ENCODE data around the gene EEF1AKMT1.

EEF1AKMT1 gene, protein sequence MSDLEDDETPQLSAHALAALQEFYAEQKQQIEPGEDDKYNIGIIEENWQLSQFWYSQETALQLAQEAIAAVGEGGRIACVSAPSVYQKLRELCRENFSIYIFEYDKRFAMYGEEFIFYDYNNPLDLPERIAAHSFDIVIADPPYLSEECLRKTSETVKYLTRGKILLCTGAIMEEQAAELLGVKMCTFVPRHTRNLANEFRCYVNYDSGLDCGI

DNA sequence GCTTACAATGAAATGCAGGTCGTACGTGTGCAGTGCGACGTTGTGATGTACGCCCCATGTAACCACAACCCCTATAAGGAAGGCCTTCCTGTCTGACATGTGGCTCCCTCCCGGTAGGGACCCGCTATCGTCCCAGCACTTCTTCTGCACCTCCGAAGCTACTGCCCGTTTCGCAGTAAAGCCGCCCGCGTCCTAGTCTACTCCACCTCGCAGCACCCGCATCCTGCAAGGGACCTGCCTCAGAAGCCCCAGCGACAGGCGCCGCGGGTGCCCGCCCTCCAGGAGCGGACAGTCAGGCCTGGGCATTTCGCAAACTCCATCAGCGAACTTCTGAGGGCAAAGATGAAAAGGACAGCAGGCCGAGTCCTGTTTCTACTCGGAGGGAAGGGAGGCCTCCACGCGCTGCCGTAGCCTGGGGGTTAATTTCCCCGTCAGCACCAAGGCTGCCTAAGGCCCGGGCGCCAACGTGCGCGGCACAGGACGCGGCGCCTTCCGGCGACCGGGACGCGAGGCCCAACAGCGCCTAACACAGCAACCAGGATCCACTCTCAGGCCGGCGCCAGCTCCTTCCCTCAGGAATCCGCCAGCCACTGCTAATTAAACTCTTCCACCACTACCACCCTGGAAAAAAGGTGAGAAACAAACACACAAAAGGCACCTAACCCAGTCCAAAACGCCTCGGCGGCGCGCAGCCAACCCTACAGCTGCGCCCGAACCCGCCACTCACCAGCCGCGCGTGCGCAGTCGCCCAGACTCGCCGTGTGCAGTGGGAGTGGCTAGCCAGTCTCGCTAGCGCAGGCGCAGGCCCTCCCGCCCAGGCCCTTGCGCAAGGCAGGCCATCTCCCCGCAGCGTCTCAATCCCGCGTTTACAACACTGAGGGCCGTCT lies at the start of gene EEF1AKMT1:
EEF1AKMT1 (minus strand) TSS at position 768 of the 887 bp plus-strand sequence. CDS start 16,363 bp downstream, outside the sequence.
- H3K36me3 ChIP-seq (ENCODE audit: control insufficient read depth, insufficient read depth, low read length): 0 out of 2 replicates have a peak, but pooled peaks cover 6% of the 10 kb centered on the region
- peaks cover 9% of the 10 kb centered on the region for H3K4me1 ChIP-seq (ENCODE audit: control insufficient read depth, insufficient read depth, low read length)
- no peaks in the 10 kb centered on the region for H3K27me3 ChIP-seq (ENCODE audit: control insufficient read depth, insufficient read depth, low read length)
- peak within 1 kb of the TSS; percentile 83 for H3K9ac ChIP-seq (ENCODE audit: low read length)
- 0 out of 2 replicates have a peak, but pooled peaks cover 3% of the 10 kb centered on the region for H3K9me3 ChIP-seq (ENCODE audit: control insufficient read depth, insufficient read depth, low read depth, low read length)
- peak within 1 kb of the TSS; percentile 81; the same call in 1 of the 2 replicates for H3K27ac ChIP-seq (ENCODE audit: low read depth, low read length)
- peak within 1 kb of the TSS; percentile 69 for H3K4me3 ChIP-seq (ENCODE audit: low read depth, low read length)

DNA sequence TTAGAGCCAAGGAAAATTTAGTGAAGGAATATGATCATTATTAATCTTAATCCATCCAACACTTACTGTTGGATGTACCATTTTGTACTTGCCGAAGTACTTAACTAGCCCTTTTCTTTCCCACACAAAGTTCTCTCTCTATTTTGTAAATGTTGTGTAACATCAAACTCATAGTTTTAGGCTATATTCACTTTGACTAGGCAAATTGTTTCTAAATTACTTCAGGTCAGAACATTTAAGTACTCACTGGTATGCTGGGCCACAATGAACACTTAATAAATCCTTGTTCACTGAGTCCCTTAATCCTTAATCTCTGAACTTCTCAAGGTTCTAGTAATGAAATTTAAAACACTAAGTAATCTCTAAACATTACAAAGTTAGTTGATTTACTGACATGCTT lies 49.3 kb upstream of the EEF1AKMT1 start:
- H3K27ac ChIP-seq (ENCODE audit: low read depth, low read length): no peak overlapping the region

DNA sequence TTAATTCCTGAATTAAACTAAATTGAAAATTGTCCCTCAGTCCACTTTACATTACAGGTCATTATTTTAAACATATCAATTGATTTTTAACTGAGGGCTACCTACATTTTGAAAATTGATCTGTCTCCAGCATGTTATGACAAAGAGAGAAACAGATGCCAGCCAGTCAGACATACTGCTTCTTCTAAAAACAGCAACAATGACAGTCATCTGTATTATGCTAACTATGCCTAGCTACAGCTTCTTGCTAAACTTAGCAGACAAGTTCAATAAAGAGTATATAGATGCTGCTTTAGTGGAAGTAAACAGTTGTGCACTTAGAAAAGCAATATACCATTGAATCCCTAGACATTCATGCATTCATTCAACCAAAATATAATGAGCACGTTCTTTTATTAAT lies 48.6 kb upstream of the EEF1AKMT1 start:
- no peak overlapping the region for H3K4me3 ChIP-seq (ENCODE audit: low read depth, low read length)
- H3K4me1 ChIP-seq (ENCODE audit: control insufficient read depth, insufficient read depth, low read length): no peaks in the 10 kb centered on the region
- H3K9ac ChIP-seq (ENCODE audit: low read length): no peak overlapping the region
- peaks cover 8% of the 10 kb centered on the region for H3K36me3 ChIP-seq (ENCODE audit: control insufficient read depth, insufficient read depth, low read length)
- H3K27ac ChIP-seq (ENCODE audit: low read depth, low read length): no peak overlapping the region
- H3K9me3 ChIP-seq (ENCODE audit: control insufficient read depth, insufficient read depth, low read depth, low read length): no peaks in the 10 kb centered on the region
- H3K27me3 ChIP-seq (ENCODE audit: control insufficient read depth, insufficient read depth, low read length): no peaks in the 10 kb centered on the region

More for the DNA sequence above, 49.3 kb upstream of the EEF1AKMT1 start:
- no peaks in the 10 kb centered on the region for H3K27me3 ChIP-seq (ENCODE audit: control insufficient read depth, insufficient read depth, low read length)
- peaks cover 8% of the 10 kb centered on the region for H3K36me3 ChIP-seq (ENCODE audit: control insufficient read depth, insufficient read depth, low read length)
- H3K9ac ChIP-seq (ENCODE audit: low read length): no peak overlapping the region
- H3K4me1 ChIP-seq (ENCODE audit: control insufficient read depth, insufficient read depth, low read length): no peaks in the 10 kb centered on the region
- H3K9me3 ChIP-seq (ENCODE audit: control insufficient read depth, insufficient read depth, low read depth, low read length): no peaks in the 10 kb centered on the region
- no peak overlapping the region for H3K4me3 ChIP-seq (ENCODE audit: low read depth, low read length)

DNA sequence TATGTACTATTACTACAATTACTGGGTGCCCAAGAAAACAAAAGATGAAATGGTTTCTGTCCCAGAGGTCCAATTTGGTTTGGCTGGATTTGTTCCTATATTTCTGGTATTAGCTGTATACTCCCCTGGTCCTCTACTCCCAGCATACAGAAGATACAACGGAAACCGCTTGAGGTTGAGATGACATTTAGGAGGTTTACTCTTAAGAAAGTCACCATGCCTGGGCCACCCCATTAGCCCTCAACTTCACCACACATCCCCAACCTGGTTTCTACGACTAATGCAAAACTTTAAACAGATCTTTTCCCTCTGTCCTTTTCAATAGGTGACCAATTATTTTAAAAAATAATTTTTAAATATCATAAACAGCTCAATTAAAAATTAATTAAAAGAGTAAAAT lies 46.0 kb upstream of the EEF1AKMT1 start:
- H3K36me3 ChIP-seq (ENCODE audit: control insufficient read depth, insufficient read depth, low read length): peaks cover 8% of the 10 kb centered on the region
- no peak overlapping the region for H3K9ac ChIP-seq (ENCODE audit: low read length)
- H3K27me3 ChIP-seq (ENCODE audit: control insufficient read depth, insufficient read depth, low read length): no peaks in the 10 kb centered on the region
- H3K27ac ChIP-seq (ENCODE audit: low read depth, low read length): no peak overlapping the region
- no peaks in the 10 kb centered on the region for H3K9me3 ChIP-seq (ENCODE audit: control insufficient read depth, insufficient read depth, low read depth, low read length)
- H3K4me3 ChIP-seq (ENCODE audit: low read depth, low read length): no peak overlapping the region
- H3K4me1 ChIP-seq (ENCODE audit: control insufficient read depth, insufficient read depth, low read length): no peaks in the 10 kb centered on the region

DNA sequence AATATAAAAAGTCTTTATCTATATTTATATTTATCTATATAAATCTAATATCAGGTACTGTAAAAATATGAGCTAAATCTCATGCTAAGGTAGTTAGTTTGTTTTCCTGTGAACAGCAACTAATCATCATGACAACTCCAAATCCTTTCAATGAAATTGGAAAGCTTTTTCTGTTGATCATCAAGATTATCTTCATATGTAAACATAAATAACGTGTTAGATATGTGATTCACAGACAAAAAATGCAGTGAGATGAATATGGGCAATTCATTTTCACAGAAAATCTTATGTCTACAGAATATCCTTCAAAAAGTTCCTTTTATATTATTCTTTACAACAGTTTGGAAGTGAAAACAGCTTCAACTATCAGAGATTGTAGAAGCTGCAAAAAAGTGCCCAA lies 41.7 kb upstream of the EEF1AKMT1 start:
- Histone ChIP-seq H3K4me3 (ENCODE audit: low read depth, low read length) (no peak overlapping the region), H3K4me1 (ENCODE audit: control insufficient read depth, insufficient read depth, low read length) (no peaks in the 10 kb centered on the region), H3K27me3 (ENCODE audit: control insufficient read depth, insufficient read depth, low read length) (no peaks in the 10 kb centered on the region), H3K9me3 (ENCODE audit: control insufficient read depth, insufficient read depth, low read depth, low read length) (no peaks in the 10 kb centered on the region), H3K27ac (ENCODE audit: low read depth, low read length) (no peak overlapping the region), H3K9ac (ENCODE audit: low read length) (no peak overlapping the region), H3K36me3 (ENCODE audit: control insufficient read depth, insufficient read depth, low read length) (peaks cover 4% of the 10 kb centered on the region; the same call in 1 of the 2 replicates)

DNA sequence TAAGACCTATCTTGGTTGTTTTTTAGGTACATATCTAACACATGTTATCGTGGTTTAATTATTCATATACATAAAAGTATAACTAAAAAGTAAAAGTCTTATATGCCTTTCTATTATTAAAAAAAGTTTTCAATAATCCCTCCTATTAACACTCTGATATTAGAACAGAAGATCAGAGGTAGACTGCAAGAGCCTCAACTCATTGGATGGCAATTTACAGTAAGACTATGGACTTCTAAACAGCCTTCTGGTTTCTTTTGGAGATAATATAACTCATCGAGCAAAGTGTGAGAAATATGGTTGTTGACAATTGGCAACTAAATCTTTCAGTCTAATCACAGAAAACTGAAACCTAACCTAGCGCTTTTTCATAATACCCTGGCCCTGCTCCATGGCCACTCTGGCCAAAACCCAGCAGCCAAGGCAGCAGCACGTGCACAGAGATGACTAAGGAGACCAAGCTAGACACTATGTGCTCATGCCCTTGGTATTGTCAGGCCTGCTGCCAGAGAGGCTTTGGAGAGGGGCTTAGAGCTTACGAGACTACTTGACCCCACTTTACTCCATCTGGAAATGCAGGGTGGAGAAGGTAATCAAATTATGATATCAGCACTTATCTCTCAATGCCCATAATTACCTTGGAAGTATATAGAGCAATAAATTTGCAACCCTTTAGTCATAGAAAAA lies 40.6 kb upstream of the EEF1AKMT1 start:
- Histone ChIP-seq H3K4me3 (ENCODE audit: low read depth, low read length) (no peak overlapping the region), H3K27ac (ENCODE audit: low read depth, low read length) (no peak overlapping the region), H3K9me3 (ENCODE audit: control insufficient read depth, insufficient read depth, low read depth, low read length) (no peaks in the 10 kb centered on the region), H3K27me3 (ENCODE audit: control insufficient read depth, insufficient read depth, low read length) (no peaks in the 10 kb centered on the region), H3K4me1 (ENCODE audit: control insufficient read depth, insufficient read depth, low read length) (no peaks in the 10 kb centered on the region), H3K9ac (ENCODE audit: low read length) (no peak overlapping the region), H3K36me3 (ENCODE audit: control insufficient read depth, insufficient read depth, low read length) (peaks cover 9% of the 10 kb centered on the region)

DNA sequence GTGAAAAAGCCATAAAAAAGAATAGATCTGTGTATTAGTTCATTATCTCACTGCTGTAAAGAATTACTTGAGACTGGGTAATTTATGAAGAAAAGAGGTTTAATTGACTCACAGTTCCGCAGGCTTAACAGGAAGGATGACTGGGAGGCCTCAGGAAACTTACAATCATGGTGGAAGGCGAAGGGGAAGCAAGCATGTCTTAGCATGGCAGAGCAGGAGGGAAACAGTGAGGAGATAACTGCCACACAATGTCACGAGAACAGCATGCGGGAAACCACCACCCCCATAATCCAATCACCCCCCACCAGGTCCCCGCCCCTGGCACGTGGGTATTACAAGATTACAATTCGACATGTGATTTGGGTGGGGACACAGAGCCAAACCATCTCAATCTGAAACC lies 39.1 kb upstream of the EEF1AKMT1 start:
- H3K9me3 ChIP-seq (ENCODE audit: control insufficient read depth, insufficient read depth, low read depth, low read length): no peaks in the 10 kb centered on the region
- no peak overlapping the region for H3K27ac ChIP-seq (ENCODE audit: low read depth, low read length)
- no peak overlapping the region for H3K4me3 ChIP-seq (ENCODE audit: low read depth, low read length)
- peaks cover 24% of the 10 kb centered on the region for H3K36me3 ChIP-seq (ENCODE audit: control insufficient read depth, insufficient read depth, low read length)
- H3K27me3 ChIP-seq (ENCODE audit: control insufficient read depth, insufficient read depth, low read length): no peaks in the 10 kb centered on the region
- H3K9ac ChIP-seq (ENCODE audit: low read length): no peak overlapping the region
- no peaks in the 10 kb centered on the region for H3K4me1 ChIP-seq (ENCODE audit: control insufficient read depth, insufficient read depth, low read length)

DNA sequence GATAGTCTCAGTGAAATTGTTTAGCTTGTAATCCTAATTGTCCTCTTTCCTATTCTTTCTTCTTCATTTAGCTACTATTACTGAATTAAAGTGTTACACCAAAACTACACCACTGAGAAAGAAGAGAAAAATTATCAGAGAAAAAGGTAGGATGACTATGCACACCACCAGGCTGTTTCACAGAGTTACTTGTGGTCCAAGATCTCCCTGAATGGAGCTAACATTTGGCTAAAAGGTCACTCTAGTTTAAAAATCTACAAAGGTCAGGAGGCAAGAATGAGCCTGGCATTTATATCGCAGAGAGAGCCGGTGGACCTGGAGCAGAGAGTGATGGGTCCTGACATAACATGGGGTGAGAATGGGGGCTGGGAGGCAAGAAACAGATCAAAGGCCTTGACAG lies 37.0 kb upstream of the EEF1AKMT1 start:
- Histone ChIP-seq H3K4me3 (ENCODE audit: low read depth, low read length) (no peak overlapping the region), H3K9ac (ENCODE audit: low read length) (no peak overlapping the region), H3K27me3 (ENCODE audit: control insufficient read depth, insufficient read depth, low read length) (no peaks in the 10 kb centered on the region), H3K9me3 (ENCODE audit: control insufficient read depth, insufficient read depth, low read depth, low read length) (no peaks in the 10 kb centered on the region), H3K27ac (ENCODE audit: low read depth, low read length) (no peak overlapping the region), H3K4me1 (ENCODE audit: control insufficient read depth, insufficient read depth, low read length) (no peaks in the 10 kb centered on the region), H3K36me3 (ENCODE audit: control insufficient read depth, insufficient read depth, low read length) (peaks cover 36% of the 10 kb centered on the region)

DNA sequence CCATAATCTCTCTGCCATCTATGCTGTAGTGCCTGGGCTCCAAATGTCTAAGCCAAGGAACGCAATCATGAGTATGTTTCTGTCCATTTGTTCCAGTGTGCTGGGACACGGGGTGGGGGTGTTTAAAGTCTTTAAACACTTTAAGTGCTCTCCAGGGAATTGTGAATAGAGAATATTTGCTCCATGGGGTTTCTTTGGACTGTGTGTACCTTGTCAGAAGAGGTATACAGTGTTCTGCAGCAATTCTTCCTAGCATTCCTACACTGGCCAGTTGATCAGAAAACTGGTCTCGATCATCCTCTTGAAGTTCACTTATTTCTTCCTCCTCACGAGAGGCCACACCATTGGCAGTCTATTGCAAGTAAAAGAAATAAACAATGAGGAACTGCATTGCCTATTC lies 35.1 kb upstream of the EEF1AKMT1 start:
- no peaks in the 10 kb centered on the region for H3K9me3 ChIP-seq (ENCODE audit: control insufficient read depth, insufficient read depth, low read depth, low read length)
- peaks cover 39% of the 10 kb centered on the region for H3K36me3 ChIP-seq (ENCODE audit: control insufficient read depth, insufficient read depth, low read length)
- no peaks in the 10 kb centered on the region for H3K27me3 ChIP-seq (ENCODE audit: control insufficient read depth, insufficient read depth, low read length)
- no peak overlapping the region for H3K9ac ChIP-seq (ENCODE audit: low read length)
- H3K4me3 ChIP-seq (ENCODE audit: low read depth, low read length): no peak overlapping the region
- no peaks in the 10 kb centered on the region for H3K4me1 ChIP-seq (ENCODE audit: control insufficient read depth, insufficient read depth, low read length)
- H3K27ac ChIP-seq (ENCODE audit: low read depth, low read length): no peak overlapping the region

DNA sequence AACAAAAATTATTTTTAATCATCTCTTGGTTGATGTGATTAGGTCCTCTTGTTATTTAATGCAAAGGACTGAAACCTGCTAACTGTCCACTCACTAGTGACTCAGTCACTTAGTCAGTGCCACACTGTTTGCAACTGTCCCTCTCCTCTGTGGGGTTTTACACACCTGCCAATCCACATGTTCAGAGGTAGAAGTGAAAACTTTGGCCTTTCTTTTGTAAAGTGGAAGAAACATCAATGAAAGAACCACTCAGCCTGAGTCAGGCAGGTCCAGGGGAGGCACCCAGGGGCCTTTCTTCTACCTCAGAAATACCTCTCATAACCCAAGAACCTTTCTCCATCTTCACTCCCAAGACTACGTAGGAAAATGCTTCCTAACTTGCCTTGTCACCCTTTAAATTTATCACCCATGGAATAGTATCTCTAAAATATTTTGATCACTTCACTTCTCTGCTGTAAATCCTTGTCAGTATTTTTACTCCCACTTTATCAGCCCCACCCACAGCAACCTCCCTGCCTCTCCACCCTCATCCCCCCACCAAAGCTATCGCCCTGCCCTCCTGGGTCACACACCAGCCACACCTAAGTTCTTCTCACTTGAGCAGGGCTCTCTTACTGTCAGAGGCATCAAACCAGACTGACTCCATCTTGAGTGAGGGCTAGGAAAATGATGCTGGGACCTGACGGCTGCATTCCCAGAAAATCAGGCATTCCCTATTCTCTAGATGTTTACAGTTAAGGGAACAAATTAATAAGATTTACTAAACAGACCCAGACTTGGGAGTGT lies 29.6 kb upstream of the EEF1AKMT1 start:
- Histone ChIP-seq H3K36me3 (ENCODE audit: control insufficient read depth, insufficient read depth, low read length) (peaks cover 53% of the 10 kb centered on the region), H3K27ac (ENCODE audit: low read depth, low read length) (no peak overlapping the region), H3K4me3 (ENCODE audit: low read depth, low read length) (no peak overlapping the region), H3K4me1 (ENCODE audit: control insufficient read depth, insufficient read depth, low read length) (no peaks in the 10 kb centered on the region), H3K9me3 (ENCODE audit: control insufficient read depth, insufficient read depth, low read depth, low read length) (no peaks in the 10 kb centered on the region), H3K9ac (ENCODE audit: low read length) (no peak overlapping the region), H3K27me3 (ENCODE audit: control insufficient read depth, insufficient read depth, low read length) (no peaks in the 10 kb centered on the region)
